KMS-11 (cell line): Measurements from ENCODE around the gene ATM.

Experiments
- H2AFZ ChIP-seq: fragments of 200-600 bp; sonication (generic); 2 replicates; pipeline ENCODE4 v1.6.1; 2016; ENCODE audit warnings: antibody characterized with exemption, mixed run types, low read depth
- H3K27ac ChIP-seq: fragments of 200-600 bp; sonication (generic); 2 replicates; pipeline ENCODE4 v1.6.1; 2016; ENCODE audit warnings: mild to moderate bottlenecking, mixed run types
- H3K27me3 ChIP-seq: fragments of 200-600 bp; sonication (generic); 2 replicates; pipeline ENCODE4 v1.6.1; 2017; ENCODE audit warnings: mild to moderate bottlenecking, low read depth, mixed run types, moderate library complexity; ENCODE audit not compliant: insufficient read depth
- H3K36me3 ChIP-seq: fragments of 200-600 bp; sonication (generic); 2 replicates; pipeline ENCODE4 v1.6.1; 2017; ENCODE audit warnings: mild to moderate bottlenecking, mixed run types; ENCODE audit not compliant: insufficient read depth
- H3K4me1 ChIP-seq: fragments of 200-600 bp; sonication (generic); 2 replicates; pipeline ENCODE4 v1.6.1; 2016; ENCODE audit warnings: mild to moderate bottlenecking, low read depth, mixed run types; ENCODE audit not compliant: poor library complexity, severe bottlenecking
- H3K4me2 ChIP-seq: fragments of 200-600 bp; sonication (generic); 2 replicates; pipeline ENCODE4 v1.7.0; 2016; ENCODE audit warnings: mild to moderate bottlenecking, mixed run types
- H3K4me3 ChIP-seq: fragments of 200-600 bp; sonication (generic); IDR thresholded peaks from 2 replicates; pipeline ENCODE4 v1.6.1; 2017; ENCODE audit warnings: low read depth, low read length, mixed read lengths; ENCODE audit not compliant: insufficient read depth
- H3K79me2 ChIP-seq: fragments of 200-600 bp; sonication (generic); 2 replicates; pipeline ENCODE4 v1.6.1; 2016; ENCODE audit warnings: low read depth, mixed run types; ENCODE audit not compliant: insufficient read depth
- H3K9ac ChIP-seq: fragments of 200-600 bp; sonication (generic); 2 replicates; pipeline ENCODE4 v1.6.1; 2016; ENCODE audit warnings: mild to moderate bottlenecking, mixed run types
- H4K20me1 ChIP-seq: fragments of 200-600 bp; sonication (generic); 2 replicates; pipeline ENCODE4 v1.6.1; 2016; ENCODE audit warnings: mild to moderate bottlenecking, mixed run types; ENCODE audit not compliant: insufficient read depth
- TF ChIP-seq, protein P1 (sequence below): fragments of 200-600 bp; sonication (generic); conservative IDR thresholded peaks from 2 replicates; pipeline ENCODE4 v1.6.1; 2017; ENCODE audit warnings: low read depth, mild to moderate bottlenecking, antibody characterized with exemption, low read length, moderate library complexity, mixed read lengths

ATM gene

DNA sequence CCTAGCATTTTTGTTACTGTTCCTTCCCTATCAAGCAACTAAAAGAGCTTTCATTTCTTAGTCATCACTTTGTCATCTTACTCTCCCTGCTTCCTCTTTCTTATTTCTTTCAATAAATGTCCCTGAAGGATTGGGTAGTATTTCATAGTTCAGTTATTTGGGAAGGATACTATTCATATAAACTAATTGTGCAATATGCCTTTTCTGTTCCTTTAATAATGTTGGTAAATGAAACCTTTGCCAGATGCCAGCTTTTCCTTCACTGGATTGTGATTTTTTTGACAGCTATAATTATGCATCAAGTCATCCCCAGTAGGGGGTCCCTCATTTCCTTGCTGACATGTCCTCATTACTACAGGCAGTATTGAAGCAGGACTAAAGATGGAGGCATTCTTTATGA lies 101.7 kb downstream of the ATM start:
- no peak overlapping the region for H3K27ac ChIP-seq
- no peak overlapping the region for H3K4me2 ChIP-seq
- TF ChIP-seq, protein P1, sequence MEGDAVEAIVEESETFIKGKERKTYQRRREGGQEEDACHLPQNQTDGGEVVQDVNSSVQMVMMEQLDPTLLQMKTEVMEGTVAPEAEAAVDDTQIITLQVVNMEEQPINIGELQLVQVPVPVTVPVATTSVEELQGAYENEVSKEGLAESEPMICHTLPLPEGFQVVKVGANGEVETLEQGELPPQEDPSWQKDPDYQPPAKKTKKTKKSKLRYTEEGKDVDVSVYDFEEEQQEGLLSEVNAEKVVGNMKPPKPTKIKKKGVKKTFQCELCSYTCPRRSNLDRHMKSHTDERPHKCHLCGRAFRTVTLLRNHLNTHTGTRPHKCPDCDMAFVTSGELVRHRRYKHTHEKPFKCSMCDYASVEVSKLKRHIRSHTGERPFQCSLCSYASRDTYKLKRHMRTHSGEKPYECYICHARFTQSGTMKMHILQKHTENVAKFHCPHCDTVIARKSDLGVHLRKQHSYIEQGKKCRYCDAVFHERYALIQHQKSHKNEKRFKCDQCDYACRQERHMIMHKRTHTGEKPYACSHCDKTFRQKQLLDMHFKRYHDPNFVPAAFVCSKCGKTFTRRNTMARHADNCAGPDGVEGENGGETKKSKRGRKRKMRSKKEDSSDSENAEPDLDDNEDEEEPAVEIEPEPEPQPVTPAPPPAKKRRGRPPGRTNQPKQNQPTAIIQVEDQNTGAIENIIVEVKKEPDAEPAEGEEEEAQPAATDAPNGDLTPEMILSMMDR: no peak
- H4K20me1 ChIP-seq: no peaks in the 10 kb centered on the region
- H3K36me3 ChIP-seq: no peaks in the 10 kb centered on the region
- H3K27me3 ChIP-seq: no peaks in the 10 kb centered on the region
- no peak overlapping the region for H3K9ac ChIP-seq
- H3K4me1 ChIP-seq: no peaks in the 10 kb centered on the region
- no peaks in the 10 kb centered on the region for H3K79me2 ChIP-seq
- no peak overlapping the region for H2AFZ ChIP-seq
- no peak overlapping the region for H3K4me3 ChIP-seq

DNA sequence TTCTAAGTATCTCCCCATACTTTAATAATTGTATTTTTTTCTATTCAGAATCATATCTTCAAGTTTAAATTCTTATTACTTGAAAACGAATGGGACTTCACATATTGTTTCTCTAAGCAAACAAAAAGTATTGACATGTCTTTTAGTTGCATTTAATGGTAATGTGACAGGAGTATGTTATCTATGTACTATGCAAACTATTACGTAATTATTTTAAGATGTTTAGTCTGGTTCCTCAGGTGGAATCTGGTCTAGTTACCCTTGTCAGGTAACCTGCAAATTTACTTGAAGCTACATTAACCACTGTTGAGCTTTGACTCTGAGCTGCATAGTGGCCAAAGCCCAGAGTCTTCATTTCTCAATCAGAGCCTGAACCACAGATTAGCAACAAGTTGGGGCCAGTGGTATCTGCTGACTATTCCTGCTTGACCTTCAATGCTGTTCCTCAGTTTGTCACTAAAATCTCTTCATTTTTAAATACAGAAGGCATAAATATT lies 110.6 kb downstream of the ATM start:
- no peaks in the 10 kb centered on the region for H3K4me1 ChIP-seq
- no peak overlapping the region for H3K4me2 ChIP-seq
- H3K36me3 ChIP-seq: no peaks in the 10 kb centered on the region
- H3K79me2 ChIP-seq: no peaks in the 10 kb centered on the region
- H4K20me1 ChIP-seq: no peaks in the 10 kb centered on the region
- TF ChIP-seq, protein P1: no peak
- H3K27ac ChIP-seq: no peak overlapping the region
- no peak overlapping the region for H2AFZ ChIP-seq
- H3K9ac ChIP-seq: no peak overlapping the region
- no peaks in the 10 kb centered on the region for H3K27me3 ChIP-seq
- H3K4me3 ChIP-seq: no peak overlapping the region

DNA sequence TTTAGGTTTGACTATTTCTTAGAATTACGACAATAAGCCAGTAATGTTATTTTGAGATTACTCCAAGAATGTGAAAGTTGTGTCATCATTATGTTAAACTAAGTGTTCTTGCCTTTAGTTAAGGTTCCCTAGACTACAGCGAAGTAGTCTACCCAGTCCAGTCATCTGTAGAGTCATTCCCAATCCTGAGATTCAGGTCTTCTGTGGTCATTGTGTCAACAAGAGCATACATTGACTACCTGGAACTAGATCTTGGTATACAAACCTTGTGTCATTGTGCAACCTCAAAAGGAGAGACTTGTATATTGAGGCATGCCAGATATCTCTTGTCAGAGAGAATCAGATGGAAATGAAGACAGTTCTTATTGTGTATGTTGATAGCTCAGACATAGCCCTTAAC lies 115.9 kb downstream of the ATM start:
- Histone ChIP-seq H3K9ac (no peak overlapping the region), H3K79me2 (no peaks in the 10 kb centered on the region), H3K4me3 (no peak overlapping the region), H3K36me3 (no peaks in the 10 kb centered on the region), H3K4me2 (no peak overlapping the region), H3K4me1 (no peaks in the 10 kb centered on the region), H4K20me1 (no peaks in the 10 kb centered on the region), H2AFZ (no peak overlapping the region), H3K27me3 (no peaks in the 10 kb centered on the region), H3K27ac (no peak overlapping the region)
- TF ChIP-seq, protein P1: no peak

DNA sequence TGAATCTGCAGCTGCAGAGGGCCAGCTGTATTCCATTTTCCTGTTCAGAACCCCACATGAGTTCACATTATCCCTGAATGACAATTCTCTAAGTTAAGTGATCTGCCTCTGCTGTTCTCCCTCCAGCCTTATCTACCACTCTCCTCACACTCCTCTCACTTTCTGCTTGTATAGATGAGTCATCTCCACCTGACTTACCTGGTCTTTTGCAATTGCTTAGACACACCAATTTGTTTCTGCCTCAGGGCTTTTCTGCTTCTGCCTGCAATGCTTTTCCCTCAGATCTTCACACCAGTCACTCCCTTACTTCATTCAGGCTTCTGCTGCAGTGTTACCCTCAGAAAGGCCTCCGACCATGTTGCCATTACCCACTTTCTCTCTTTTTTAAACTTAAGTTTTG lies 118.1 kb downstream of the ATM start:
- TF ChIP-seq, protein P1: no peak

More for the DNA sequence above, 118.1 kb downstream of the ATM start:
- H3K79me2 ChIP-seq: no peaks in the 10 kb centered on the region
- no peak overlapping the region for H3K4me3 ChIP-seq
- H3K27ac ChIP-seq: no peak overlapping the region
- H3K36me3 ChIP-seq: no peaks in the 10 kb centered on the region
- no peak overlapping the region for H3K9ac ChIP-seq
- H2AFZ ChIP-seq: no peak overlapping the region
- H3K27me3 ChIP-seq: no peaks in the 10 kb centered on the region
- no peak overlapping the region for H3K4me2 ChIP-seq
- H3K4me1 ChIP-seq: no peaks in the 10 kb centered on the region
- H4K20me1 ChIP-seq: no peaks in the 10 kb centered on the region
